Measurements from ENCODE around the gene ZNF599.

ZNF599 gene

DNA sequence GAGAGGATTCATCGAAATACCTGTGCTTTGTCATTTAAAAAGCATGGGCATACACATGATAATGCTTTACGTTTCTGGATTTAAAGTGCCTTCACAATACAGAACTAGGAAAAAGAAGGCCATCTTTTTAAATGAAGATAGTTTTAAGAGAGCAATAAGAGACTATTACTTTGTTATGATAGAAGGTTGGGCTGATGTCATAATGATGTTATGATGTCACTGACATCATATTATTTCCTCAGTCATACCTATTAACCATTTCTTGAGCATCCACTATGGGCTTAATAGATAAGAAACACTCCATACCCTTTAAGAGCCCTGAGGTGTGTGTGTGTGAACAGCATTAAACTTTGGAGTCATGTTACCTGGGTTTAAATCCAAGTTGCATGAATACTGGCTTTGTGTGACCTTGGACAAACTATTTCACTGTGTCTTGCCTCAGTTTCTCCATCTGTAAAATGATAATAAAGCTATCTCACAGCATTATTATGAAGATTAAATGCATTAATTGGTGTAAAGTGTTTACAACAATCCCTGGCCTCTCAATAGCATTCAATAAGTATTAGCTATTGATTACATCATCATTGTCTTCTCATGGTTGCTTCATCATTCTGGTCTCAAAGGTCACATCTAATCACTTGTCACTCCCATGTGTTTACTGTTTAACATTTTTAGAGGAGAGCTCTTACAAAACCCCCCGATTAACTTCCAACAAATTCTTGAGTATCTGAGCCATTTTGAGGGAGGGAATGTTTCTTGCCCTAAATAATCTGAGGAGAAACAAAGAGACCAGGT is 27.9 kb downstream of the ZNF599 start:
- DNase-seq (ENCODE audit: low read depth in 1 of 2, low spot score in 1 of 2) = no peak

DNA sequence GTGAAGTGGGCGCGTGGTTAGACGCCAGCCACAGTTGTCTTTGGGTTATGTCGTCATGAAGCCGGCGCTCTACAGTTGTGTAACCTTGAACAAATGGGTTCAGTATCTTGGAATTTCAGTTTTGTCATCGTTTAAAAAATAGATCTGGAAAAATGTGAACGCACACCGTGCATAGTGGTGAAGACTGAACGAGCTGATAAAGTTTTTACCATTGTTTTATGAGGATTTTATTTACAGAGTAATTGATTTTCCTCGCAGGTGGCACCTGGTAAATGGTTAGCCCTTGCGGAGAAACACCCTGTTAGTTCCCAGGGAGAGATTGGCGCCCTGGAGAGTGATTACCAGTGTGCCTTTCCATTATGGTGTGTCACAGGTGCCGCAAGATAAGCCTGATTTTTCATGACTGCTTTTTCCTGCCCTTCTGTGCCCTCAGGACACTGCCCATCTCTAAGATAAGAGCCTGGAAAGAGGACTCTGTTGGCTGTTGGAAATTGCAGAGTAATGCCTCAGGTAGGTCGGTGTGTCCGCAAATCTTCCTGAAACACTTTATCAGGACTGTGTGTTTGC is 38.4 kb downstream of the ZNF599 start:
- no peak for DNase-seq (ENCODE audit: low read depth in 1 of 2, low spot score in 1 of 2)

DNA sequence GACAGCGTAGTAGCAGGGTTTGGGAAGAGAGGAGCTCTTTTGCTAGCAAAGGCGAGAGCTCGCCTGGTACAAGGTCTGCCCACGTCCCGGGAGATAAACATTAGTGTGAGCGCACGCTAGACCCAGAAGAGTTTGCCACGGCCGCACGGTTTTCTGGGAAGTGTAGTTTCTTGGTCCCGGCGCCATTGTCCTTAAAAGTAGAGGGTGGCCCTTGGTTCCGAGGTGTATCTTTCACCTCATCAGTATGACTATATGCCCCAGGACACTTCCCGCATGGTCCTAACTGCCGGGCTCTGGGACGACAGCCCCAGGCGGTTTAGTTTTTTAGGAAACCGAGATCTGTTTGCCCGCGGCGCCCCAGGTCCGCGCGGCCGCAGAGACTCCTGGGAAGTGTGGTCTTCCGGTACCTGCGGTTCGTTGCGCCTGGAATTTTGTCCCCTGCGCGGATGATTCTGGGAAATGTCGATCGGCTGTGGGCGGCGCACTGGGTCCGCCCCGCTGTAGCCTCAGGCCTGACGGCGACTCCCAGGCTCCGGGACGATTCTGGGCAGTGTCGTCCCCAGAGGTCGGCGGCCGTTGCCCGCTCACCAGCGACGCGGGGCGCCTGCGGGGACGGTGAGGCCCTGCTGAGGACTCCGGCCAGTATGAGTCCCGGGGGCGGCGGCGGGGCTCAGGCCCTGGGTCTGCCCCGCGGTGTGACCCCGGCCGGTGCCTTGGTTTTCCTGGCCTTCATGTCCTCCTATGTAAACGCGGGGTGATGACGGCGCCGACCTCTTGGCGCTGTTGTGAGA is 39.1 kb downstream of the ZNF599 start, which contains the start of gene ZNF181:
Gene ZNF181 (plus strand): TSS at position 498 of the 791 bp plus-strand sequence. CDS start 795 bp downstream, outside the sequence.
- DNase-seq (ENCODE audit: low read depth in 1 of 2, low spot score in 1 of 2) = peak; percentile 65 to 82

DNA sequence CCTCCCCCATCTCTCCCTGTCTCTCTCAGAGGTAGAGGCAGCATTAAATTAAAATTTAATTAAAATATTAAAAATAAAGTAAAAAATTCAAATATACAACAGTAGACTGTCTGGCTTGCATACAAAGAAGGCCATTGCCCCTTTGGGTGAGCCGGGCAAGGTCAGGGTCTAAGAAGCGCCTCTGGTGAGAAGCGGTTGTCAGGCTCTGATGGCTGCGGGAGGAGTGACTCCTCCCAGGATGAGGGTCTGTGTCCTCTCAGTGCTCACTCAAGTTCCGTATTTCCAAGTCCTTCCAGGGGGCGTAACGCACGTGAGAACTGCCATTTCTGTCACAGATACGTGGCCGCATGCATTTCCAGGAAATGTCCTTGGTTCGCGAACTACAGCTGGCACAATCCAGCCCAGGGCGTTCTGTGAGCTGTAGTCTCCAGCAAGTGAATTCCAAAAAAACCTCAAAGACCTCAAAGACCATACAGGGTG is 39.7 kb downstream of the ZNF599 start:
- no peak for DNase-seq (ENCODE audit: low read depth in 1 of 2, low spot score in 1 of 2)

DNA sequence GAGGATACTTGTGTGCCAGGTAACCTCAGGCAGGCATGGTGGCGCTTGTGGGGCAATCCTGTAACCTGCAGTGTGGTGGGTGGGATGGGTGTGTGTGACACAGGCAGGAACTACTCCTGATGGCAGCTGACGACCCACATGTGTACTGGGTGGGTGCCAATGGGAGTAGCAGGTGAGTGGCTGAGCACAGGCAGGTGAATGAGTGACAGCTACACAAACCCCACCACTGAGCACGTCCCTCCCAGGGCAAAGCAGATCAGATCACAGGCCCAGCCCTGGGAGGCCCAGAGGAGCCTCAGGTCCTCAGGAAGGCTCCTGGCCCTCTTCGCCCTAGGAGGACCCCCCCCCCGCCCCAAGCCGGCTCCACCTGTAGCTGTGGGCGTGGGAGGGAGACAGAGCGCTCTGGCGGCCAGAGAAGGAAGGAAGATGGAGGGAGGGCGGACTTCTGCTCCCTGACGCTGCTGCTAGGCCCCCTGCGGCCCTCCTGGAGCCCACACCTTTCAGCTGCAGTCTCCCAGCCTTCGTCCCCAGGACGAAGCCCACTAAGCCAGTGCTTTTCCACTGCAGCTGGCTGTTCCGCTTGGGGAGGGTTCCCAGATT is 40.3 kb downstream of the ZNF599 start:
- no peak for DNase-seq (ENCODE audit: low read depth in 1 of 2, low spot score in 1 of 2)

DNA sequence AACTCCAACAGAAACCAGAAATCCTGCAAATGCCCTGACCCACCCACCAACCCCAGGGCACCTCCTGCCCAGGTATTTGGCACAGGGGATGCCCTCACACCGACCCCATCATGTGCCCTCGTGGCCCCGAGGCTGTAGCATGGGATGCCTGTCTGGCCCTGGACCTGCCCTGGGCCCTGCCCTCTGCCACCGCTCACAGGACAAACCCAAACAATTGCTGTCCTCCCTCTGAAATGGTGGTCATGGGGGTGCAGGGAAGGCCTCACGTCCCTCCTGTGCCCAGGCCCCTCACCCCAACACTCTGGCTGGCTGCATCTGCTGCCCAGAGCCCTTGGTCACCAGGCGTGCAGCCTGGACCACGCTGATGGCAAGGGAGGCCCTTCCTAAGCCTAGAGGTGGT is 41.1 kb downstream of the ZNF599 start:
- DNase-seq (ENCODE audit: low read depth in 1 of 2, low spot score in 1 of 2) = no peak

DNA sequence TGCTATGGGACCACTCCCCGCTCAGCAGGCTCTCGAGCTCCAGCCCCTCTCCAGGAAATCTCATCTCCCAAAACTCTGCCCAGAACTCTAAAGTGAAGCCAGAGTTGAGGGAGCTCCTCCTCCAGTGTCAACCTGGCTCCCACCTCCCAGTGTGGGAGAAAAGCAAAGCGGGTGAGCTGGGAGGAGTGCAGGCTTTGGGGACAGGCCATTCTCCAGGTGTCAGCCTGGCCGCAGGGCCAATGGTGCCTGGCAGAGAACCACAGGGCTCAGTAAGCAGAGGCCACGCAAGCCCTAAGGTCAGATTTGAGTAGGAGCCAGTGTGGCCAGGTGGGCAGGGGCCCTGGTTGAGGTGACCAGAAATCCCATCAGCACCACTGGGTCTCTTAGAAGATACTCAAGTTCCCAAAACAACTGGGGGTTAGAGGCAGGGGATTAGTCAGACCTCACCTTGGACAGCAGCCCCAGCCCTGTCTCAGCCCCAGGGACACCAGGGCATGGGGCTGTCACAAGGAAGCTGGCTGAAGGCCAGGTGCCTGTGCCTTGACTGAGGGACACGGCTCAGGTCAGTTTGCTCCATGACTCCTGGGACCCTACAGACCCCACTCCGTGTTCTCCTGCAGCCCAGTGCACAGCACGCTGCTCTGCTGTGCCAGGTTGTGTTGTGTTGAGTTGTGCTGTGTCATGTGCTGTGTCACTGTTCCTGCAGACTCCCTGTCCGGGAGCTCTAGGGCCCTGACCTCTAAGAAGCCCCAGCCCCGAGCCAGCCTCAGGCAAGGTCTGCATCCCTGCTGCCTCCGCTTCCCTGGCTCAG is 41.8 kb downstream of the ZNF599 start:
- DNase-seq (ENCODE audit: low read depth in 1 of 2, low spot score in 1 of 2) = no peak

DNA sequence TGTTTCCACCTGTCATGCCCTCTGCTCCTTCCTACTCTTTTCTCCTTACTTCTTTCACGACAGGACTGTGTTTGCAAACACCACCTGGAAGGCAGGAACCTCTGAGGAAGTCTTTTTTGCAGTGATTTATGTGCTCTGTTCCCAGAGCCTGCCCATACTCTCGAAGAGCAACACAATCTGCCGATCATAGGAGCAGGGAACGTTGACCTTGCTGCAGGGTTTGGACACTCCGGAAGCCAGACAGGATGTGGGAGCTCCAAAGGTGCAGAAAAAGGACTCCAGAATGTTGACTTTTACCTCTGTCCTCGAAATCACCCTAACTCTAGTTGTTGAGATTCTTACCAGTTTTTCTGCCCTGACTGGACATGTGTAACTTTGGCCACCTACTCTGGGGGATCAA is 47.6 kb downstream of the ZNF599 start:
- no peak for DNase-seq (ENCODE audit: low read depth in 1 of 2, low spot score in 1 of 2)

DNA sequence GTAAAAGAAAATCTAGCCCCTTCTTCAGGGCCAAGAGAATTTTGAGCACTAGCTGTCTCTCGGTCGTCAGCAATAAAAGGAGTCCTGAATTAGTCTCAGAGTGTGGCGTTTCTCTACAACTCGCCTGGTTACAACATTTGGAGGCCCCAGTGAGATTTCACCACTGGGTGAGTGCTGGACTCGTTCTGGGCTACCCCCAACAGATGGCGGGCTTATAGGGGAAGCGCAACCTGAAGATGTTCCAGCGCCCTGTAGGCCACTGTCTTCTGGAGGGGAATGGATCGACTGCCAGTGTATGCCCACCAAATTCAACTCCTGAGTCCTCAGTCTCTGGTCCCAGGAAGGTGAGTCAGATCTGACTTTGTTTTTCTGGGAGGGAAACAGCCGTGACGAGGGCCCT is 50.7 kb downstream of the ZNF599 start:
- DNase-seq (ENCODE audit: low read depth in 1 of 2, low spot score in 1 of 2) = no peak

DNA sequence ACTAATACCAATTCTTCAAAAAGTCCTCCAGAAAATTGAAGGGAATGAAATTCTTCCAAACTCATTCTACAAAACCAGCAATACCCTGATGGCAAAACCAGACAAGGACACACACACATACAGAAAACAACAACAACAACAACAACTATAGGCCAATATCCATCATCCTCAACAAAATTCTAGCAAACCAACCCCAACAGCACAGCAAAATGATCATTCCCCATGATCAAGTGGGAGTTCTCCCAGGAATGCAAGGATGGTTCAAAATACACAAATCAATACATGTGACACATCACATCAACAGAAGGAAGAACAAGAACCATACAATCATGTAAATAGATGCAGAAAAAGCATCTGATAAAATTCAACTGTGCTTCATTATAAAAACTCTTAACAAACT is 57.7 kb downstream of the ZNF599 start:
- DNase-seq (ENCODE audit: low read depth in 1 of 2, low spot score in 1 of 2) = no peak

DNA sequence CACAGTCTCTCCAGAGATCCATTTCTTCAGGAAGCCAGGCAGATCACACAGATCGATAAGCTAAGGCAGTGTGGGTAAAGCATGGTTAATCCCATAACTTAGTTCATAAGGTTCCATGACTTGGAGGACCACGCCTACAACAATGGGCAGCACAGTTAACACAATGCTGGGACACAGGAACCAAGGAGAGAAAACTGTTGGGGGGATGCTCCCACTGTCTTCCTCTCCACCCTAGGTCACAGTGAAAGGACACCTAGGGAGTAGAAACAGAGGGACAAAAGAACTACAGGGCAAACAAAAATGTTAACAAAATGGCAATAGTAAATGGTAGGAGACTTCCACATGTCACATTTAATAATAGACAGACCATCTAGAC is 59.8 kb downstream of the ZNF599 start:
- no peak for DNase-seq (ENCODE audit: low read depth in 1 of 2, low spot score in 1 of 2)

DNA sequence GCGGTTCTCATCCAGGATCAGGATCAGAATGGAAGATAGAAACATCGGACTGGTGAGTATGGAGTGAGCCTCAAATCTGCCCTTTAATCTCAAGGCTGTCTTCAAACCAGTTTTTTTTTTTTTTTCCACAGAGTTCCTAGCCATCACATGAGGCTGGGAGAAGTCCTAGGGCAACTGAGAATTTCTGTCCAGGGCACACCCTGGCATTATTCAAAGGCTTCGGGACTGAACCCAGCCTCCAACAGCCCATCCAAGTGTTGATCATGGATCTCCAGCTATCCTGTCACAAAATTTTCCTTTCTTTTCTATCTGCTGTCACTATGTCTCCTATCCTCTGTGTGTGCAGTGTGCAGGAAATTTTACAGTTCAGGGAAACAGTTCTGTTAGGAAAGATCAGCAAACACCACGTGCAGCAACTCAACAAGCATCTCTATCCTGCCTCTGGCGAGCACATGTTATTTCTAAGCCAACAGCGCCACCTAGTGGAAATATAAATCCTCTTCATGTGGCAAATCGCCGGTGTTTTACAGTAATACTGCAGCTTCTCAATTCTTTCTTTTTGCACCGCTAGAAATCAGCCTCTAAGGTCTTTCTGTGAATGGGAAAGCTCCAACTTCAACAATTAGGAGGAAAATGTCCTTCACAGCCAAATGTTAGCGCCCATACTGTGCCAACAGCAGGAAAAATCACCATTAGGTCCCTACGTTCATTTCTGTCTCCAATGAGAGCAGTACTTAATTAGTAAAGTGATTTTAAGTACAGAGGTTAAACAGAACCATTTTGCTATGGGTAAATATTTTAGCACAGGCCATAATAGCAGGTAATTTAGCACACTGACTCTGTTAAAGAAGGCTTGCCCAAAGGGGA is 60.4 kb downstream of the ZNF599 start:
- DNase-seq (ENCODE audit: low read depth in 1 of 2, low spot score in 1 of 2) = peak; percentile 19 to 74

DNA sequence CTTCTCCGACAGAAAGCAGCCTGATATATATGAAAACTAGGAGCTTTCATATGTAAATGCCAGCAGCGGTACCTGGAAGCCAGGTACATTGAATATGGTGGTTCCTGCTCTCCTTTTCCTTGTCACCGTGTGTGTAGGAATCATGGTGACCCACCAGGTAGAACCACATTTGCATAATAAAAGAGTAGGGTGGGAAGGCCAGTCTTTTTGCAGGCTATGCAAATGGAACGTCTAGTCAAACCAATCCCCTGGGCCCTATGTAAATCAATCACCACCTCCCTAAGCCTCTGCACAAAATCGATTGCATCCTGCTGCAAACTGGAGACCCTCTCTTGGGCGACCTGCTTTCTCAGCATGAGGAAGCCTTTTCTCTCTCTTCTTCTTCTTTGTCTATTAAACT is 61.1 kb downstream of the ZNF599 start:
- no peak for DNase-seq (ENCODE audit: low read depth in 1 of 2, low spot score in 1 of 2)

Data from activated CD4-positive, alpha-beta T cell treated with anti-CD3 and anti-CD28 coated beads, Interleukin-2, amount 50 U/mL, for 24 hours (primary cell).